Amniotic stem cell (primary cell): ENCODE measurements around the gene TAS2R9.
"Not testable (repeated sequence)": the region's sequence is repeated elsewhere in the genome, so short reads cannot be mapped to it uniquely, and the experiment has no call there.

Experiments used
- DNase-seq: peaks from one replicate; lab custom pipeline; 2025; lab: John Stamatoyannopoulos, UW

TAS2R9 gene, protein sequence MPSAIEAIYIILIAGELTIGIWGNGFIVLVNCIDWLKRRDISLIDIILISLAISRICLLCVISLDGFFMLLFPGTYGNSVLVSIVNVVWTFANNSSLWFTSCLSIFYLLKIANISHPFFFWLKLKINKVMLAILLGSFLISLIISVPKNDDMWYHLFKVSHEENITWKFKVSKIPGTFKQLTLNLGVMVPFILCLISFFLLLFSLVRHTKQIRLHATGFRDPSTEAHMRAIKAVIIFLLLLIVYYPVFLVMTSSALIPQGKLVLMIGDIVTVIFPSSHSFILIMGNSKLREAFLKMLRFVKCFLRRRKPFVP

DNA sequence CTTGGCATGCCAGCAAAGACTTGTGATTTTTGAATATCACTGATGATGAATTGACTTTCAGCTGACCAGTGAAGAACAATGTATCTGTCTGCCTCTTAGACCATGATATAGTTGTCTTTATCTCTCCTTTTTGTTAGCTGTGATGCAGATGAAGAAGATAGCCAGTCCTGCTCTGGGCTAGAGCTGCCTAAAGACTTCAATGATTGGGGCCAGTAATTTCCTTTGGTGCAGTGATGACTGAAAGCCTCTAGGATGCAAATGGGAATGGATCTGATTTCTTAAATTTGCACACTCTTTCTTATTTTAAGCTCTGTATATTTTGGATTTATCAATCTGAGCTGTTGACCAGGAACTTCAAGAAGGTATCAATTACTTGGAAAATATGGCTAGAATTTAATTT, at the start of gene TAS2R9:
Gene TAS2R9, minus strand, starts transcription at position 101 of the 400 bp plus-strand sequence. Its CDS starts 93 bp downstream, at position 8.
- no peak for DNase-seq

DNA sequence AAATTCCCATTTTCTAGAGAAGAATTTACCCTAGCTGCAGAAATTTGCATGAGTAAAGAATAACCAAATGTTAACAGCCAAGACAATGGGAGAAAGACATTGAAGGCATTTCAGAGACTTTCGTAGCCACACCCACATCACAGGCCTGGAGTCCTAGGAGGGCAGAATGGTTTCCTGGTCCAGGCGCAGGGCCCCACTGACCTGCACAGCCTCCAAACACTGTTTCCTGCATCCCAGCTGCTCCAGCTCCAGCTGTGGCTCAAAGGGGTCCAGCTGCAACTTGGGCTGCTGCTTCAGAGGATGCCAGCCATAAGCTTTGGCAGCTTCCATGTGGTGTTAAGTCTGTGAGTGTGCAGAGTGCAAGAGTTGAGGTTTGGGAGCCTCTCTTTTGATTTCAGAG, 45.8 kb upstream of the TAS2R9 start:
- no peak for DNase-seq

DNA sequence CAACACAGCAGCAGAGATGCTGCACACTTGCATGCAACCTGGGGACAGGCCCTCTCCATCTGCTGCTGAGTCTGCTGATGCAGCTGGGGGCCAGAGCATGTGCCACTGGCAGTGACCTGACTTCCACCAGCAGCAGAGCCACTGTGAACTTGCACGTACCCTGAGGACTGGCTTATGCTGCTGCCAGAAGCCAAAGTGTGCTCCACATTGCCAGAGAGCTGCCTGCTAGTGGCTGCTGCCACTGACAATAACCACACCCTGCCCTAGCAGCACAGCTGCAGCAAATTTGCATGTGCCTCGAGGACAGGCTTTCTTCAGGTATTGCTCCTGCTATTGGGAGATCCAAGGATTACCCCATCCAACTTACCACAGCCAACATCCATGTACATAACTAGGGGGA, 43.8 kb upstream of the TAS2R9 start:
- no peak for DNase-seq

DNA sequence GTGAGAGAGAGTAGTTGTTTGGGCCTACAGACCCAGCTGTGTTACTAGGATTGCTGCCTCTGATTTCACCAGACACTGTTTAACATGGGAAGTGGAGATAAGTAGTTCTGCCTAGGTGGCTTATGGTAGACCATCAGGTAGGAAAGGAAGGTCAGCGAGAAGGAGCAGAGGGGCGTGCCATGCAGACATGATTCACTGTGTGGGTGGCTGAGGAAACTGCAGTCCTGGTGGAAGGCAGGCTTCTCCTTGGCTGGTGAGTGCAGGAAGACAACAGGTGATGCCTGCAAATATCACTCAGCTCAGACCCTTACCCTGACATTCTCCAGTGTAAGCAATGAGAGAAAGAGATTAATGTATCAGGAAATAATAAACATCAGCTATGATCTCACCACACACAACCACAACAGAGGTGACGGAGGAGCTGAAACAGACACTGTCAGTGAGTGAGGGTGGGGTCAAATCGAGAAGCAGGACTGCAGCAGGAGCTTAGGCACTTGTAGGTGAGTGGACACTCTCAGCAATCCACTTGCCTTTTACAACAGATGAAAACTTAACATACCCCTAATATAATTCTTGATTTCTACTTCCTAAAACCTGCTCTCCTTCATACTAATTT, 41.4 kb upstream of the TAS2R9 start:
- no peak for DNase-seq

DNA sequence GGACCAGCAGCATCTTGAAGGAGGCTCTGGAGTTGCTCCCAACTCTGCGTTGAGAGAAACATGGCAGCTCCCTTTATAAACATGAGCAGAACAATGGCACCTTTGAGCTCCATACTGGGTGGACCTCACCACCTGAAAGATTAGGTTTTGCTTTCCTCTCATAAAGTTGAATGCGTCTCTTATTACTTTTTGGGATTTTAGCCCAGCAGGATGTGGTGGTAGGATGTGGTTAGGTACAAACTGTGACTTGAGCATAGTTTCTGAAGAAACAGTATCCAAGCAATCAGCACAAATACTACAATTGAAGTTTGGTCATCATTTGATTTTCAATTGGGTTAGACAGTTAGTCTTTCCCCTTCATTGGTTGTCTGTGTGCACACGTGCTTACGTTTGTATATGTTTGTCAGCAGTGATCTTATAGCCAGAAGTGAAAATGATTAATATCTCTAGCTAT, 39.5 kb upstream of the TAS2R9 start, which contains the start of gene PRR4:
Gene PRR4, minus strand, starts transcription at position 51 of the 454 bp plus-strand sequence. Its CDS starts 38 bp downstream, at position 13.
- no peak for DNase-seq

DNA sequence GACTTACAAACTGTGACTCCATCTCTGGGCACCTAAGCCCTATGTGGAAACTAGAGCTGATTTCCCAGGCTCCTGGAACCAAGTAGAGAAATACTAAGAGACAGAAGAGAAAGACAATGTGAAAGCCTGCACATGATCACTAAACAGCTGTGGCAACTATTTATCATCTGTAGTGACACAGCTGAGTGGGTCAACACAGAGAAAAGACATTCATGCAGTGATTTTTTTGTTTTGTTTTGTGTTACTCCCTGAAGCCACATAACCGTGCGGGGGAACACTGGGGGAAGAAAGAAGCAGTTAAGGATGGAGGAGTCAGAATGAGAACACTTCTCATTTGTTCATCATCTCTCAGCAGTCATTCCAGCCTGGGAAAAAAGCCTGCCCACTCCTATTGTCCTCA, 37.8 kb upstream of the TAS2R9 start:
- no peak for DNase-seq

DNA sequence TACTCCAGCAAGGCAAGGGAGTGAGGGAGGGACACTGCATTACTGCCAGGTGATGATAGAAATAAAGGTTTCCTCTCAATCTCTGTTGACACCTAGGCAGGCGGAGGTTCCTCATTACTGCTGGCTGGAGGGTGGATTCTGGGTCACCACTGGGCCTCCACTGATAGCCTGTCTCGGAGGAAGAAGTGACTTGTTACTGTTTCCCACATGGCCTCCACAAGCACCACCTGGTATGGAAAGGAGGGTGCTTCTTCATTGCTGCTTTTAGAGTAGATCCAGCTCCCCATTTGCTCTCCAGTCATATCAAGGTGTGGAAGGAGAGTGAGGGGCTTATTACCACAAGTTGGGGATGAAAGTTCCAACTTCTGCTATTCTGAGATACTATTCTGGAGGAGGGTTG, 32.9 kb upstream of the TAS2R9 start:
- no peak for DNase-seq

DNA sequence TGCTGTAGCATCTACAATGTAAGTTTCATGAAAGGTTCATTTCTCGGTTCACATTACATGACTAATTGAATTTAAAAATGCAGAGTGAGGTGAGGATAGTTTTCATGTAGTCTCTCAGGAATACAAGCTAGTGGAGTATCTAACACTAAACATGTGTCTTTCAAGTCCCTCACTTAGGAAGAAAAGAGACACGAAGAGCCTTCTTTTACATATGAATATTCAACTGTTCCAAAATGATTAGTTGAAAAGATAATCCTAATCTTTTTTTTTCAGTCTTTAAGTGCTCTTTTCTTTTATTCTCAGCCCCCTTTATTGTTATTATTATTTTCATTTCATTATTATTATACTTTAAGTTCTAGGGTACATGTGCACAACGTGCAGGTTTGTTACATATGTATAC, 28.5 kb upstream of the TAS2R9 start:
- no peak for DNase-seq

DNA sequence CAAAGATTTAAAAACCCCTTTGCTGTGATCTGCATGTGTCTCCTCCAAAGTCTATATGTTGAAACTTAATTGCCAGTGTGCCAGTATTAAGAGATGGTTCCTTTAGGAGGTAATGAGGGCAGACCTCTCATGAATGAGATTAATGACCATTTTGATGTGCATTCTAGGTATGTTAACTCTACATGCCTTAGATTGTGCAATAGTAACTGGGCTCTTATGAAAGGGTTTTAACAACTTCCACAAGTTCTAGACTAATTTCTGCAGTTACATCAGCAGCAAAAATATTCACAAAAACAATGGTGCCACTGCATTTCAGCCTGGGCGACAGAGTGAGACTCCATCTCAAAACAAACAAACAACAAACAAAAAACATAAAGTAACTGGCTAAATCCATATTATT, 20.0 kb upstream of the TAS2R9 start:
- no peak for DNase-seq

DNA sequence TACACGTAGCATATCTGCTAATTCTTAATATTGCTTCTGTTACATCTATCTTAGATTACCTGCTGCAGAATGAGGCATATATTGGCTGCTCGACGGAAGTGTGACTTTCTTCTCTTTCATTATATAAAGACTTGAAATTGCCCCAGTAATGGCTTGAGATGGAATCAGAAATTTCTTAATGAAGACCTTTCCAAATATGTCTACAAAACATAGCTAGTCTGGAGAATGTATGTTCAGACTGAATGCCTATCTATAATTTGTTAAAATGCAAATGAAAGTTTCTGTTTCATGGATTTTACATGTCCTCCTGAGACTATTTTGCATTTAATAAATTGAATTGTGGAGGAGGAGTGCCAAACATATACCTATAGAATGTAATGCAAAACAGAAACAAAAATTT, 16.3 kb upstream of the TAS2R9 start, which contains the start of gene TAS2R10:
Gene TAS2R10, minus strand, starts transcription at position 101 of the 400 bp plus-strand sequence. Its CDS starts 89 bp downstream, at position 12.
- no peak for DNase-seq

DNA sequence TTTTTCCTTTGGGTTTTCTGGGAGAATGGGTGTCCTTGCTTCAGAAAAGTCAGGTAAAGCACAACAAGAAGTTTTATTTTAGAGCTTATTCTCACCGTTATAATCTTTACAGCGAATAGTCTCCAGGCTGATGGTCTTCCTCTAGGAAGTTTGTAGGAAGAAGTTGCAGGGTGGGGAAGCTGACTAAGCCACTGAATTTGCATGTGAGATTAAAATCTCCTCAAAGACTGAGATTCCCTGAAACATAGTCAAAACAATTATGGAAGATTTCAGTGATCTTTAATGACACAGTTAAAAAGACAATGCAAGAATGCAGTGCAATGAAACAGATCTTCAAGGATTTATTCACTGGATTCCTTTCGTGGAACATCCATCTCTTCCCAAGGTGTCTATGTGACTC, 15.0 kb upstream of the TAS2R9 start:
- no peak for DNase-seq

DNA sequence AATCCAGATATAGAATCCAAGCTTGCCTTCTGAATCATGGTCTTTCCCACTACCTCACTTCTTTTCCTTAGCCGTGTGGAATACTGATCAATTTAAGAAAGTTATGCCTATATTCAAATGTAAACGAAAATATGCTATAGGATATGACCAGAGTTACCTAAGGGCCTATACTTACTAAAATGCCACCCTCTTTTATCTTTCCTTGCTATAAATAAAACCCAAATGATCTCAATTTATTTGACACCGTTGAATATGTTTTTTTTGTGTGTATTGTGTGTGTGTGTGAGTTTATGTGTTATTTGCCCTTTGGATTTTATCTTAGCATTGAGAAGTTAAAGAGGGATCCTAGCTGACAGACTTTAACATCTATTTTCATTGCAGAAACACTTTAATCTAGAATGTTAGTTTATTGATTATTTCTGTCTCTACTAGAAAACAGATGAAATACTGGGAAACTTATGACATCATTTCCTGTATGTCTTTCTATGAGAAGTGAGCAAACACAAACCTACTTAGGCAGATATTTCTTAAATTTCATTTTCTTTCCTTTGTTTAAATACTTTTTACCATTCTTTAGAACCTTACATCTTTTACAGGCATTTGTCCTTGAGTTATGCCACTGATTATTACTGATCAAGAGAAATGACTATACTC, 2.0 kb upstream of the TAS2R9 start:
- DNase-seq, result no peak

DNA sequence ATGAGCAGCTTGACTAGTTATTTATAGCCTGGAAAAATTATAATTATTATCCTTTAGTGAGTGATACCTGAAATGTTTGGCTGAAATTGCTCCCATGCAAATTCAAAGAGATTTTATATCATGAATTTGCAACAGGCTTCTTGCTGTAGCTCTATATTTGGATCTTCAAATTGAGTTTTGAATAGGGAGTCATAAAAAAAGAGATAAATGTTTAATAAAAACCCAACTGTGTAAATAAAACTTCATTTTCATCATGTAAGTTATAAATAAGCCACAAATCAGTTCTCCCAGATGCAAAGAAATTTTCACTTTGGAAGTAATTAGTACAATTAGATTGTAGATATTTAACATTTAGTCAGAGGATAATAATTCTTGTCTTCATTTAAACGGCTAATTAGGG, 2.8 kb downstream of the TAS2R9 start, which contains the start of gene TAS2R8:
Gene TAS2R8, minus strand, starts transcription at position 101 of the 400 bp plus-strand sequence. CDS start 306 bp downstream, outside the sequence.
- DNase-seq, result no peak

DNA sequence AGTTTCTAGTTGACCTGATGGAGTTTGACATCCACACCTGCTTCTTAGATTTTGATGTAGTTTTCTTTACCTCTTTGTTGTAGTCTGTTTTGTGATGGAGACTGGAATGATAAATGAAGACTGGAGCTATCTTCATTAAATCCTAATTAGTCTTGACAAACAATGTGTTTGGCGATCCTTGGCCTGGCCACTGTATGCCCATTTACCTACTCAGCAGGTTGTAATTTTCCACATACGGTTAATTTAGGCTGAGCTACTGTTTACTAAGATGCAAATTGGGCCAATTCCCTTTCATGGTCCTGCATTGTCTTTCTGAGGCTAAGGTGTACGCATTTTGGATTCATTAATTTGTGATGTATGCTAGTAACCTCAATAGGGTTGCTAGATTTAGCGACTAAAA, 7.4 kb downstream of the TAS2R9 start, which contains the start of gene TAS2R7:
Gene TAS2R7, minus strand, starts transcription at position 41 of the 400 bp plus-strand sequence. CDS start 57 bp downstream, outside the sequence.
- no peak for DNase-seq

DNA sequence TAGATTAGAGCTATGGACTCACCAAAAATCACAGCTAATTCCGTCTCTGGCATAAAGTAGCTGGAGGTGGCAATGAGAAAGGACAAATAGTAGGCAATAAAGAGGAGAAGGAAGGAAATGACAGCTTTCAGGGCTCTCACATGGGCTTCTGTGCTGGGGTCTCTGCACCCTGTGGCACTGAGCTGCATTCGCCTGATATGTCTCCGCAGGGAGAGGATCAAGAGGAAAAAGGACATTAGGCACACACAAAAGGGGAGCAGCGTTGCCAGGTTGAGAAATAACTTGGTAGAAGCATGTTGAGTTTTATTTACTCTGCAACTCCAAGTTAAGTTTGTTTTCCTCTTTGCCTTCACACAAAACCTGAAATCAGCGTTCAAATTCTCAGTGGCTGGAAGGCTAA, 8.2 kb downstream of the TAS2R9 start:
- DNase-seq, result no peak

DNA sequence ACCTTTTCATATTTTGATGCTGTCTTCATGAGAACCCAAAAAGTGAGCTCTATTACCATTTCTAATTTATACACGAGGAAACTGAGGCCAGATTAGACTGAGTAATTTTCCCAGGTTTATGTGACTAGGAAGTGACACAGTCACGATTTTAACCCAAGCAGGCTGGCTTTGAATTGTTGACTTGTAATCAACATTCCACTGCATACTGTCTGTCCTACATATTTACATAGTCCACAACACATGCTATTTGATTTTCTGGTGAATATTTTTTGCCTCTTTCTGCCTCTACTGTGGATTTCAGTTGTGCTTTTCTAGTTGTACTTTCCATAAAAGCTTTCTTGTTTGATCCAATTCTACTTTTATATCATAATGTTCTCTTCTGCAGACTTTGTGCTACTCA, 15.7 kb downstream of the TAS2R9 start:
- DNase-seq, result no peak

DNA sequence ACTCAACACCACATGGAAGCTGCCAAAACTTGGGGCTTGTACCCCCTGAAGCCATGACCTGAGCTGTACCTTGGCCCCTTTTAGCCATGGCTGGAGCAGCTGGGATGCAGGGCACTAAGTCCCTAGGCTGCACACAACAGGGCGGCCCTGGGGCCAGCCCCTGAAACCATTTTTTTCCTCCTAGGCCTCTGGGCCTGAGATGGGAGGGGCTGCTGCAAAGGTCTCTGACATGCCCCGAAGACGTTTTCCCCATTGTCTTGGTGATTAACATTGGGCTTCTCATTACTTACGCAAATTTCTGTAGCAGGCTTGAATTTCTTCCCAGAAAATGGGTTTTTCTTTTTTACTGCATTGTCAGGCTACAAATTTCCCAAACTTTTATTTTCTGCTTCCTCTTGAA, 18.2 kb downstream of the TAS2R9 start:
- DNase-seq, result not testable (repeated sequence)

DNA sequence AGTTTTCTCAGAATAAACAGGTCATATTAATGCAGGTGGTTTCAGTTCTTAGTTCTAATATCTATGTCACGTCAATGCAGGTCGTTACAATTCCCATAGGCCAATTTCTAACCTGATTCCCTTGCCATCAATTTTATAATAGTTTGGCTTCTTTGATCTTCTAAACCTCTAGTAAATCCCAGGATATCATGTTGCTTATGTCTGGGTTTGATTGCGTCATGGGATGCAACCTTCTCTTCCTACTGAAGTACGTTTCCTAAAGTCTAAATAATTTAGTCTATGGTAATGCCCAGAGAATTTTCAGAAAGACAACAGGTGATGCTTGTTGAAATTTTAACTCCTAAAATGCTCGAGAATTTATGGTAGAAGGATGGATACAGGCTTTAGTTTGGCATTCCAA, 26.7 kb downstream of the TAS2R9 start:
- DNase-seq, result no peak

DNA sequence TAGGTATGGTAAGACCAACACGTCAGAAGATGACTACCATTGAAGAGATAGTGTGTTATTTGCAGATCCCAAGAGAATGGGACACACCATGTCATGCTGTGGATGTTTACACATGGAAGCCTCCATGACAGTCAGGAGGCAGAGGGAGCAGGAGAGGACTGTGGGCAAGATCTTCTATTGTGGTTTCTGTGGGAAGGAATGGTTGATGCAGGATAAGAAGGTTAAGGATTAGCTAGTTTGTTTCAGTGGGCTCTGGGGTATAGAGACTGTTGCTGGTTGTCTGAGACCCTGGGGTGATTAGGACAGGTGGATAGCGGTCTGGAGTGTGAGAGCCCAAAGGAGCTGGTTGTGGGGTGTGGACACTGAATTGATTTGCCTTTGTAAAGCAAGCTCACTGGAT, 30.9 kb downstream of the TAS2R9 start:
- no peak for DNase-seq

DNA sequence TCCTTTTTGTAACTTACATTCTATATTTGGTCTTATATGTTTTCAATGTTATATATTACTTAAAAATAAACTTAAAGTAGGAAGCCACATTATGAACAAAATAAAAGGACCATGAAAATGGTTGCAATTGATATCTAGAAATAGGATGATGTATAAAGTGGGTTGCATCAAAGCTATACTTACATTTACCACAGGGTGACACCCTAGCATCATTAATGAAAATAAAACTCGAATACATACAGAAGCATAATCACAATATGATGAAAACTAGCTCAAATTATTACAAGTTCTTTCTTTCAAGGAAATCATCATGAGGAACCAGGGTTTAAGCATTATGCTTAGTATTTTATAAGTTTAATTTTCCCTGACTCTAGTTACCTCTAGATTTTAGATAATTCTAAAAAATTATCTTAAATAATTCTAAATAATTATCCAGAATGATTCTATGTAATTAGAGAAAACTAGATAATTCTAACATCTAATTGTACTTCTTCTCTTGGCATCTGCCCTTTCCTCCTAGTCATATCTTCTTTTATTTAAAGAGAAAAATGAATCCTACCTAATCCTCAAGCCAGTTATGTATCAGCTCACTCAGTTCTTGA, 38.7 kb downstream of the TAS2R9 start:
- DNase-seq, result no peak

DNA sequence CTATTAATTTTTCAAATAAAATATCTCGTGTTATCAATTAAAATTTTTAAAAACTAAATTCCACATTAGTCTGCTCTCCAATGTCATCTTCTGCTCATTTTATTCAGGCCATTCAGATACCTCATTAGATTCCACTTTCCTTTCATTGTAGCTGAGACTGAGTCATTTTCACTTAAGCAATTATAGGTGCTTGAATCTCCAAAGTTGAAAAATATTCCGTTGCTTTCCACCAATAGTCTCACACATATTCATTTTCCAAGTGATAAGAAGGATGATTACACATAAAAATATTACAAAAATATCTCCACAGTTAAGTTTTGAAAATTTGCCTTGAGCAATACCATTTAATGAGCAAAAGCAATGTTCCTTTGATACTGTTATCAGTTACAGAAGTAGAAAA, 50.3 kb downstream of the TAS2R9 start:
- DNase-seq, result no peak
